ENCODE measurements around the gene DOK6. TPM values are rescaled to one million over a fixed set of nuclear protein-coding genes. Genes with fewer than 3 reads are reported as not detected.

DOK6 gene
- total and polyA plus RNA-seq, 9 of the 15 experiments (the other 6 are each of a cell fraction or from before 2014, with no cell fraction given): not detected

- no peak for TF ChIP-seq RBM15 (IDR thresholded peaks at IDR 0.05; ENCODE audit: insufficient read depth, low read length)
These were observed 179.4 kb downstream of the DOK6 start (continued) for GRCh38 chr18:69580107-69580506.

GRCh38 chr18:69584429-69584828, 183.7 kb downstream of the DOK6 start:
- intact Hi-C loops (cut with micrococcal nuclease): no loop called here
- in situ Hi-C loops (cut with MboI): no loop called here
- DNase-seq (ENCODE audit: extremely low read depth in 1 of 4, low spot score in 3 of 4): no peak
- no peaks in the 10 kb centered on the region for H3K4me1 ChIP-seq (replicated peaks in 1 of 2; ENCODE audit: control insufficient read depth in 2 of 2, insufficient read depth in 2 of 2, low read length in 2 of 2)
- ChIA-PET POLR2A (no interaction called here), CTCF (ENCODE audit: low intra/inter-chr PET ratio) (no interaction called here)
- ATAC-seq: no peak
- no peaks in the 10 kb centered on the region for H3K9me1 ChIP-seq (ENCODE audit: control insufficient read depth, insufficient read depth, low read length)
- TF ChIP-seq SAFB (IDR thresholded peaks at IDR 0.05; ENCODE audit: borderline replicate concordance, low read depth, low read length): no peak
- TF ChIP-seq ARID3B (CRISPR knock-in tag; IDR thresholded peaks at IDR 0.05; ENCODE audit: borderline replicate concordance): no peak
- no peak for TF ChIP-seq PHB2 (IDR thresholded peaks at IDR 0.05; ENCODE audit: low read depth)
- TF ChIP-seq ZNF444 (CRISPR knock-in tag; IDR thresholded peaks at IDR 0.05): no peak
- no peak for TF ChIP-seq ZNF224 (CRISPR knock-in tag; IDR thresholded peaks at IDR 0.05)
- no peak for TF ChIP-seq ZBTB1 (CRISPR knock-in tag; IDR thresholded peaks at IDR 0.05; ENCODE audit: borderline replicate concordance, low read depth)
- TF ChIP-seq MITF (IDR thresholded peaks at IDR 0.05): no peak
- TF ChIP-seq KDM5B (IDR thresholded peaks at IDR 0.05; ENCODE audit: insufficient replicate concordance, low read depth, low read length): no peak
- TF ChIP-seq CREB3L1 (IDR thresholded peaks at IDR 0.05; ENCODE audit: borderline replicate concordance, low read depth): no peak
- TF ChIP-seq CBX8 (IDR thresholded peaks at IDR 0.05; ENCODE audit: borderline replicate concordance, extremely low read depth, low read depth, low read length, poor library complexity, severe bottlenecking): no peak
- no peak for TF ChIP-seq TEAD2 (tag; IDR thresholded peaks at IDR 0.05)
- H3K27ac ChIP-seq (ENCODE audit: extremely low read depth, low read depth, low read length): no peak overlapping the region
- no peak overlapping the region for H3K4me3 ChIP-seq
- H3K36me3 ChIP-seq (ENCODE audit: control insufficient read depth, insufficient read depth, low read length): no peaks in the 10 kb centered on the region
- H3K27me3 ChIP-seq (ENCODE audit: control insufficient read depth in 2 of 2, insufficient read depth in 2 of 2, low read length in 2 of 2): no peaks in the 10 kb centered on the region
- no TSS peak for BruUV-seq (replicated peaks)
- H3K79me2 ChIP-seq (ENCODE audit: control insufficient read depth, insufficient read depth, low read length): no peaks in the 10 kb centered on the region
- H3K9ac ChIP-seq (ENCODE audit: insufficient read depth in 1 of 2, low read depth in 2 of 2, low read length in 2 of 2): no peak overlapping the region
- no peaks in the 10 kb centered on the region for H4K20me1 ChIP-seq (replicated peaks; ENCODE audit: control insufficient read depth, insufficient read depth, low read length)
- 11% methylated on average over 4 of the region's 6 CpGs for WGBS (ENCODE audit: insufficient coverage, low coverage, missing lambda C conversion rate)
- no peak overlapping the region for H2AFZ ChIP-seq (ENCODE audit: low read depth, low read length)
- no peaks in the 10 kb centered on the region for H3K9me3 ChIP-seq (replicated peaks; ENCODE audit: control insufficient read depth, insufficient read depth, low read depth, low read length)
- H3K4me2 ChIP-seq (ENCODE audit: insufficient read depth, low read length): no peak overlapping the region
- FAIRE-seq: no peak
